Measurements from ENCODE around the gene PAOX. TPM values are rescaled to one million over a fixed set of nuclear protein-coding genes. Genes with fewer than 3 reads are reported as not detected.
A peak's percentile ranks its signal among the peaks of the same experiment; 100 is the strongest.

The PAOX gene
- total and polyA plus RNA-seq, 2 of the 4 experiments (the other 2 are of a cell fraction), result 3.8 to 4.5 TPM

GRCh38 chr10:133378251-133379096 lies 588 bp upstream of the PAOX start:
- peak overlapping the region; percentile 76; the same call in 1 of the 2 replicates for H3K23ac ChIP-seq (ENCODE audit: low read depth, low read length)
- peaks cover 8% of the 10 kb centered on the region; the same call in 1 of the 2 replicates for H3K9me1 ChIP-seq (ENCODE audit: insufficient read depth, low read length)
- peak overlapping the region; percentile 98 for H2AFZ ChIP-seq (replicated peaks; ENCODE audit: low read length, poor library complexity)
- H3K4me1 ChIP-seq (ENCODE audit: control insufficient read depth, insufficient read depth, low read length), result peaks cover 5% of the 10 kb centered on the region
- H2BK20ac ChIP-seq (ENCODE audit: low read depth, low read length), result no peak overlapping the region
- H3K56ac ChIP-seq (ENCODE audit: extremely low read depth, insufficient read depth, low read length), result peak overlapping the region; percentile 35; the same call in 1 of the 2 replicates
- peak overlapping the region; percentile 87 for H3K4me2 ChIP-seq (ENCODE audit: low read depth, low read length)
- H3K79me1 ChIP-seq (ENCODE audit: low read depth in 1 of 2, low read length in 2 of 2), result peaks cover 0 to 10% of the 10 kb centered on the region in 2 experiments; a peak in 3 of 4 replicates
- BruUV-seq (replicated peaks), result no TSS peak
- peak overlapping the region; percentile 72 for H3K4me3 ChIP-seq (ENCODE audit: insufficient read depth, low read depth, low read length)
- WGBS, 2 experiments (ENCODE audit: extremely low coverage in 2 of 2, insufficient read length in 1 of 2), result 0% methylated on average over 30 of the region's 90 CpGs; no CpG with 5 or more reads in 1 of the 2 experiments
- CTCF ChIA-PET, result interaction anchor here (0.8 kb wide), 1 partner anchor 49 kb away, joined by 4 read pairs; no protein-coding TSS in a partner anchor
- POLR2A ChIA-PET (ENCODE audit: unreplicated experiment), result no interaction called here
- no peaks in the 10 kb centered on the region for H4K20me1 ChIP-seq (ENCODE audit: insufficient read depth, low read length)
- H3K18ac ChIP-seq (ENCODE audit: low read depth, low read length), result no peak overlapping the region
- H3K14ac ChIP-seq (replicated peaks; ENCODE audit: low read depth, low read length), result peak overlapping the region; percentile 31; the same call in 1 of the 2 replicates
- dilution Hi-C loops (cut with HindIII; ENCODE audit: low sequenced_read_pairs, unreplicated experiment) (no loop called here), in situ Hi-C loops (cut with MboI; ENCODE audit: low sequenced_read_pairs) (no loop called here), intact Hi-C loops (cut with micrococcal nuclease) (loop anchor here (10.0 kb wide), 1 partner anchor 54 kb away; no protein-coding TSS in a partner anchor)
- H3K27me3 ChIP-seq (ENCODE audit: control insufficient read depth, insufficient read depth, low read length), result no peaks in the 10 kb centered on the region
- peak overlapping the region; percentile 60 to 66; a peak in 2 of 4 replicates for H4K8ac ChIP-seq (ENCODE audit: low read depth in 2 of 2, low read length in 2 of 2)
- H2AK5ac ChIP-seq (ENCODE audit: low read depth, low read length), result peak overlapping the region; percentile 18; the same call in 1 of the 2 replicates
- no peak for TF ChIP-seq RAD21 (IDR thresholded peaks at IDR 0.05; ENCODE audit: low read length)
- peak overlapping the region; percentile 73 for H3K9ac ChIP-seq (ENCODE audit: low read depth, low read length)
- peak overlapping the region; percentile 50 for H4K5ac ChIP-seq (ENCODE audit: low read depth, low read length)
- peaks cover 2% of the 10 kb centered on the region for H3K36me3 ChIP-seq (ENCODE audit: control insufficient read depth, insufficient read depth, low read length)
- H3K9me3 ChIP-seq (ENCODE audit: control insufficient read depth, insufficient read depth, low read length), result no peaks in the 10 kb centered on the region
- H2BK15ac ChIP-seq (ENCODE audit: low read depth, low read length), result no peak overlapping the region
- peak; percentile 32 for DNase-seq
- no peak overlapping the region for H2BK120ac ChIP-seq (ENCODE audit: low read depth, low read length)
- H2AK9ac ChIP-seq (replicated peaks; ENCODE audit: low read depth, low read length, poor library complexity), result peak overlapping the region; percentile 21
- H3K4ac ChIP-seq (ENCODE audit: low read depth, low read length), result peak overlapping the region; percentile 47
- peak overlapping the region; percentile 33 for H3K27ac ChIP-seq (ENCODE audit: insufficient read depth, low read length)
- peak overlapping the region; percentile 17 for H2BK5ac ChIP-seq (ENCODE audit: low read depth, low read length, poor library complexity, severe bottlenecking)
- ATAC-seq (ENCODE audit: low read depth), result peak; percentile 71
- H4K91ac ChIP-seq (ENCODE audit: insufficient read depth, low read depth, low read length), result 0 out of 2 replicates have a peak overlapping the region, but pooled peaks have one; percentile 45
